GM19324 (cell line): ENCODE results near the gene NPAS3.

ENCODE experiments used
- ATAC-seq: cut with Tn5 transposase; IDR thresholded peaks from one replicate; pipeline ENCODE4 v1.9.1; 2021; ENCODE audit warnings: mild to moderate bottlenecking, moderate library complexity; ENCODE audit not compliant: unreplicated experiment, low FRiP score

The NPAS3 gene

DNA sequence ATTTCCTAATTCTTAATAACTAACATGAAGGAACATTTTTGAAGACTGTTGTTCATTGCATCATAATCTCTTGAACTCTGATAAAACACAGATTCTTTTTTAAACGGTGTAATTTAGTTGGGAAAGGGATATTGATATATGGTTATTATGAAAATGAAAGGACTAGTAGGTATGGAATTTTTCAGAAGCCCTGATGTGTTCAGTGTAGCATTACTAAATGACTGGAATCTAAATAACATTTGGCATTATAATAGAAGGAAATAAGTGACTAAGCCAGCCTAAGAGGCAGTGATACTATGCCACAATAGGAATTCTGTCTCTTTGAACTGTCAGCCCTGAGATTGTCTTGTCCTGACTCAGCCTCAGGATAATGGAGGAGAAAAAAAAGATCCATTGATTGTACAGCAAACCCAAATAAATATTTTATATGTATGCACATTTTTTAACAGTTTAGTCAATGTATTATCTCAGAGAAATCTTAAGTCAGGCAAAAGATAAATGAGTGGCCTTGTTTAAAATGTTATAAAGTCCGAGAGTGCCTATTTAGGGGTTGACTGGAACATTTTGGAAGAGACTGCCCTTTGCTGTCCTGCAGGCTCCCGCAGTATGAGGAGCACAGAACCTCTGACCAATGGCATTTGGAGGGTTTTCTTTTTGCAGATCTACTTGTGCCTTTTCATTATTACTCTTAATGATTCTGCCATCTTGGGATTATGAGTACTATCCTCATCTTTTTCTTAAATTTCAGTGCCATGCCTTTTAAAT, 741.0 kb downstream of the NPAS3 start:
- ATAC-seq: no peak

DNA sequence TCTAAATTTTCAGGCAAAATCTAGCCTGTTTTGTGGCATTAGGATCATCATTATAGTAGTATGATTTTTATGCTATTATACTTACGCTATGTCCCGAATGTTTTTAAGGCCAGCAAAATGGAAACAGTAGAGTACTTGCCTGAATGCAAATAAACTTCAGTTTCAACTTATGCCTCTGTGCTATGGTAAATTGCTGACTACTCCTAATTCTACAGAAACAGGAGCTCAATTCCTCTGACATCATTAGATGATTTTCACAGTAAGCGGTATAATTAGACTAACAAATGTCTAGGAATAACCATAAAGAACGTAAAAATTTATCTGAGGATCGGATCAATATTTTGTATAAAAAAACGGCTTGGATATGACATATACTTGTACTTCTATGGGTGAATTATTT, 742.2 kb downstream of the NPAS3 start:
- no peak for ATAC-seq

DNA sequence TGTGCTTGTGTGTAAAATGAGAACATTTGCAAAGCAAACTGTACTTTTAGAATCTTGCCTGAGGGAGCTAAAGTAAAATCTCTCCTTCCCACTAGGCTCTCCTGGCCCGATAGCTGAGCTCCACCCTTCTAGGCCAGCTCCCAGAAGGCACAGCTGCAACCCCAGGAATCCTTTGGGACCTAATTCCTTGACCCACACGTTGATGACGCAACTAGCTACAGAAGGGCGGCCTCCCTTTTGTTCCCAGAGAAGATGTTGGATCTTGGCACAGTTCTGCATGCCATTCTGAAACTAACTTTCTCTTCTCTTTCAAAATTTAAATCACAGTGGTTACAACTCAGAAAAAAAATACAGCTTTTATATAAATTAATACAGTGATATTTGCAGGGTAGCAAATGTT, 744.1 kb downstream of the NPAS3 start:
- no peak for ATAC-seq

DNA sequence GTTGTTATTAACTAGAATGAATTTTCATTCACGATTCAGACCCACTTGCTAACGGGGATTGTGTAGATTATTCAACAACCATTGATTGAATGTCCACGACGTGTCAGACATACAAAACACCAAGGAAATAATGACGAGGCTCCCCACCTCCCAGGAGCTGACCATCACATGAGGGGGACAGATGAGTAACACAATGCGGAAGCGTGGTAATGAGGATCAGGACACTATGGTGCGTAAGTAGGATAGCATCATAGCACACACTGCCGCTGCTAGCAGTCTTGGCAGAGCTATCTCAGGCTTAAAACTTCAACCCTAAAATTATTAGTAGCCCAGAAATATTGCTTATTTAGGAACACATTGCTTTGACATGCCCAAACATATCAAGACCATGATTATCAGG, 746.3 kb downstream of the NPAS3 start:
- no peak for ATAC-seq

DNA sequence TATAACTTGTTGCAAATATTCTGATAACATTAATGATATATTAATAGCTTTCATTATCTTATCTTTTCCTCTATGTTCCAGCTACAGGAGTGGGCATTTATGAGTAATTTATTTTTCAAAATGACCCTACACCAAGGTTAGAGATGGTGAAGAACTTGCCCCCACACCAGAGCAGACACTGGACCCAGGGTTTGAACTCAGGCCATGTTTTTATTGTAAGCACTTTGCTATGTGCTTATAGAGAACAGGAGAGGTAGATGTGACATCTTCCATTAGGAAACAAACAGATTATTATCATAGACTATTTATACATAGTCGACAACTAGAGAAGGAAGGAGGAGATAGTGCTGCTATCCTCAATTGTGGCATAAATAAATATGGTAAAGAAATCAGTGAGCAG, 747.0 kb downstream of the NPAS3 start:
- ATAC-seq: no peak

DNA sequence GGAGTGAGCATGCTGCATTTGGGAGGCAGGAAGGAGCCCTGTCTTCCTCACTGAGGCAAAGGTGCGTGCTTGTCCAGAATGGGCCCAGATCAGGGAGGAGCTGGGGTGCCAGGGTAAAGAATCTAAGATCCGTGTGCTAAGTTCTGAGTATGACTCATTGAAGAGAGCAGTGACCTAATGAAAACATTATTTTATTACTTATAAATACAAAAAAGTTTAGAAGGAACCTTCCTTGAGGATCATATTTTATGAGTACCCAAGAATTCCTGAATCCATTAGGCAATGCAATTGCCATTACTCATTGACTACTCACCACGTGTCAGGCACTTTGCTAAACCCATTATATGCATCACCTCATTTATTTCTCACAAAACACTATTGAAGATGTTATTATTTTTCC, 747.5 kb downstream of the NPAS3 start:
- no peak for ATAC-seq

DNA sequence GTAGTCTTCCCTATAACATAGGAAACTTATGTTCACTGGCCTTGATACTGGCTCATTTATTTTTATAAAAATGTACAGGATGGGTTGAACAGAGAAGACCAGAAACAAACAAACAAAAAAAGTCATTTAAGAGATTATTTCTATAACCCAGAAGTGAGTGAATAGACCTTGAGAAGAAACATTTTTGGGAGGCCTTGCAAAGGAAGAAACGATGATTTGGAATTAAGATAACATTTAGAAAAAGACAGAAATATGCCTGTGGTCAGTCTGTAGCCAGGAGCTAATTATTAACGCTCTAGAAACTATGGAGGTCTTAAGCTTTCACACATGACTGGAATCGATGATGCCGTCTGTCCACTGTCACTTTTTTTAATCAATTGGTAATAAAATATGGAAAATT, 748.2 kb downstream of the NPAS3 start:
- ATAC-seq: no peak

DNA sequence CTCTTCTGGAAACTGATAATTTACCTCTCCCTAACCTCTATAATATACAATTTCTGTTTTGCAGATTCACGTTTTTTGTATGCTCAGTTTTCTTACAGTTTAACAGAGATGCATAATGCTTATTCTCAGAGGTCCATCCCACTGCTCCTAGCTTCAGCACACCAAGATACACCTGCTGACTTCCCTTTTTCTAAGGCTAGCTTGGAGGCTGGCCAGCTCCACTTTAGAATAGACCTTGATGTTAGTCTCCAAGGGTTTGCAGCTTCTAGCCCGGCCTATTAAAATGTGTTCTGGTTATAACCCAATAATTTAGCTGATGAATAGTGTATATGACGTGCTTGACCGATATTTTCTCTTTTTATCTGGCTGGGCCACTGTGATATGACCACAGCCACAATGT, 751.0 kb downstream of the NPAS3 start:
- no peak for ATAC-seq

DNA sequence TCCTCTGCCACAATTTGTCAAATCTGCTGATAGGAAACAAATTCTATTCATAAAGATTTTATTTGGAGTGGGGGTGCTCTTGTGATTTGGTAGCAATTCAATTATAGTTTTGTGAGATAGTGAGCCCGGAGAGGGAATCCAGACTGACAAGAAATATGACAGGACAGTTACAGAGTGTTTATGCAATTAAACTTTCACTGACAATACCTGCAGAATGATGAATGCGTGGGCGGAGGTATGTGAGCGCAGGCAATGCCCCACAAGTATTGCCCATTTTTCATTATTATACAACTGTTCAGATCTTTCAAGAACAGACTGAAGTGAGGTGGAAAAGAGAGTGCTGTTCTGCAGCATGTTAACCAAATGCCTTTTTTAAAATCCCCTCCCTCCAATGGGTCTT, 753.2 kb downstream of the NPAS3 start:
- no peak for ATAC-seq

DNA sequence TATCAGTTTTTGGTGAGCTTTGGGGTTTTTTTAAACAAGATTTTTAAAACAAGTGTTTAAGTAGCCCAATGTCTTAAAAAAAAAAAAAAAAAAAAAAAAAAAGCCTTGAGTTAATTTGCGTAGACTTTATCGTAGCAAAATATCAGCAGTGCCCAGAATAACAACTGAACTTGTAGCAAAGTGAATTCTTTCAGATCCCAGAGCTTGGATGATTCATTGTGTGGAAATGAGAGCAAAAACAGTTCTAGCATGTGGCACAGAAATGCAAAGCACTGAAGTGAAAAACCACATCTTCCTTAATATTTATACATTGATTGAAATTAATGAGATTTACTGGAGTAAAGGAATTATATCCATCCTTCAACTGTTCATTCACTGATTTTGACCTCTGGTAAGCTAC, 754.1 kb downstream of the NPAS3 start:
- ATAC-seq: no peak

DNA sequence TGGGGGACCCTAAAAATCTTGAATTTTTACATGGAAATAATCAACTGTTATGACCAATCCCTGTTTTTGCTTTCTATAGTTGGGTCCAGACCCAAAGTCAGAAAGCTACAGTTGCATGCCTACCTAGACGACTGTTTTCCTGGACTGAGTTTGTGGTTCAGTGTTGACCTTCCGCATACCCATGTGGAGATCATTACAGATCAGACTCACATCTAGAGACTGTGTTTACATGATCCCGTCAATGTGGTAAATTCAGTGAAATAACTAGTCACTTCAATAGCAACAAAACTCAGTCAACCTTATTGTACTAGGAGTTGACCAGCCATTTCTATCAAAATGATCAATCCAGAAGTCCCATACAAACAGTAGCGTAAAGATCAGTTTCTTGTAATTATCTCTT, 754.6 kb downstream of the NPAS3 start:
- no peak for ATAC-seq

DNA sequence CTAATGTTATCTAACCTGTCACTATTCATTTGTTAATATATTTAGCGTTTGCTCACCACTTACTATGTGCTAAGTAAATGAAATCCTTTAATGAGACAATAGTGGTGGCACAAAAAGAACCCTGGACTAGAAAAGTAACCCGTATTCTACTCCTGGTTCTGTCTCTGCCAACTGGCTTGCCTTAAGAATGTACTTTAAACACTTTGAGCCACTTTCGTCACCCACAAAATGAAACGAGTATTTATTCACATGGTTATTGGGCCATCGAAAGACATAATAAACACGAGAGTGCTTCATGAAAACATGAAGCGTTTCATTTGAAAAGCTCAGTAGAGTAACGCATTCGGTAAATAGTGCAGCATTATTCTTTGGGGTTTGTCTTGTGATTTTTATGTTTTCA, 757.5 kb downstream of the NPAS3 start:
- no peak for ATAC-seq

DNA sequence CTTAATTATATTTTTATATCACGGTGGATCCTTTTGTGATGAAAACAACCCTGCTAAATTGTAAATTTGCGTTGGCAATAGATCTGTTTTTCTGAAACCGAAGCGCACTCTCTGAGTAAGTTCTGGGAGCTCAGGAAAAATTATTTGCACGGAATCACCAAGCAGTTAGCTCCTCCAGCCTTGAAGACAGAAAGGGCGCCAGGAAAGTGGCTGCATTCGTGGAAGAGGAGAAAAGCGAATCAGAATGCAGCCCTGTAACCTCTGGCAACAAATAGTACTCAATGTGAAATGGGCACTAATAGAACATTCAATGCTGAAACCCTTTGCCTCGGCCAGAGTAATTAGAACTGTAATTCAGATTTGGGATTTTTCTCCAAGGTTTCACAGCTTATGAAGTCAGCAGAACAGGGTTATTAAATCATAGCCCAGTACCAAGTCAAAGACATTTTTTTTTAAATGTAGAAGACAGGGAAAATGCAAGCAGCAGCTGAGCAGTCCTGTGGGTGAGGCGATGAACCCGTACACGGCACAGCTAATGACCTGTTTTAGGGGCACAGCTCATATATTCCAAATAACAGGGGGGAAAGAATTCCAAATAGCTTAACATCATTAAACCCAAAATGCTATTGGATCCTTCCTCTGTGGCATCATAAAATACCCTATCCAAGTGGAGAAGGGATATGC, 760.8 kb downstream of the NPAS3 start:
- ATAC-seq: no peak

DNA sequence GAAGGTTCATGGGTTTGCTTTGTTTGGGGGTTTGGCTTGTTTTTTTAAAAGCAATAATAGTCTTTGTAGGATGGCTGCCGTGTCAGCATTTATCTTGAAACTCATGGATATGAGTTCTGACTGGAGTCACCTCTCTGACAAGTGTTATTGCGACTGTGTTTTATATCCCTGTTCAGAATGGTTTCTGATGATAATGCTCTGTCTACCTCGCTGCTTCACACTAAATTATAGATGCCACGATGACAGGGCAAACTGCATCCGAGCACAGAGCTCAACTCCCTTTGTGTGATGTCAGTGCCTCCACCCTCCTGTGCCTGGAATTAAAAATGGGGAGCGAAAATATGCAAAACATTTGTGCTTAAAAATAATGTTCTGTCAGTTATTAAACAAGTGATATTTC, 761.4 kb downstream of the NPAS3 start:
- no peak for ATAC-seq

DNA sequence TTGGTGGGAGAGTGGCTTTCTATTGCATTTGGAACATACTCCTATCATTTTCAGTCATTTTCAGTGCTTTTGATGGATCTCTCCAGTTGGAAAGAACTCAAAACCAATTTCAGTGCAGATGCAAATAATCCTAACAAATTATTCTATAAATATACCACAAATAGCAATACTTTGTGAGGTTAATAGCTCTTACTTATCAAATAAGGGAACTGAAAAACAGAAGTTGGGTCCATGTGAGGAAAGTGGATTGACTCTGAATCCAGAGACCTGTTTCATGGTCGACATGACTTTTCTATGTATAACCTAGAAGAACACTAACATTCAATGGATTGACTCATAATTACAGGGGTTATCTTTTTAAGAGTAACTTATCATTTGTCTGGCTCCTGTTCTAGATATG, 763.6 kb downstream of the NPAS3 start:
- no peak for ATAC-seq

DNA sequence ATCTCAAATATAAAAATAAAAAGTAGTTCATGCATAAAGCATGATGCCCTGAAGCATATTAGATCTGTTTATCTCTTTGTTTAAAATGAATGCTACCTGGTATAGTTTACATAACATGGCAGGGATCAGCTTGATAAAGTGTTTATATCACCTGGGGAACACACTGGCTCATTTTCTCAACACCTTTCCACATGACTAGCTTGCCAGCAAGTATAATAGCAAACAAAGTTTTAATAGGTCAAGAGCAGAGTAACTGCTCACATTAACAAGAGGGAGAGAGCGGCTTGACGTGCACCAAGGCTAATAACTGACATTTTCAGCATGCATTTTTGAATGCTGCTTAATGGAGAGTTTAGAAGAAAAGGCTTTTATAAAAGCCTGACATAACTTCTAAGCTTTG, 765.8 kb downstream of the NPAS3 start:
- ATAC-seq: no peak

DNA sequence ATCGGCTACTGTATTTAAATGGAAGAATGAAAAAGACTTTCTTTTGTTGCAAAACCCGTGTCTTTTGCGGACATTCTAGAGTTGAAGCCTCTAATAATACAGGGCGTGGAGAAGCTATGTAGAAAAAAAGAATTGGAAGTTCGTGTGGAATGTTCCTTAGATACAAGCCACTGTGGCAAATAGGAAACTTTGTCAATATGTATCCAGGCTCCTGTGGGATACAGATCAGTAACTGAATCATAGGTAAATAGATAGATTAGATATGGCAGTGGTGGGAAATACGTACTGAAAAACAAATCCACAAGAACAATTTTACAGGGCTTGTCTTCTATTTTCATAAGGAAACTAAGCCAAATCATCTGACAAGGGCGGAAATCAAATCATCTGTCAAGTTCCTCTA, 766.8 kb downstream of the NPAS3 start:
- no peak for ATAC-seq

DNA sequence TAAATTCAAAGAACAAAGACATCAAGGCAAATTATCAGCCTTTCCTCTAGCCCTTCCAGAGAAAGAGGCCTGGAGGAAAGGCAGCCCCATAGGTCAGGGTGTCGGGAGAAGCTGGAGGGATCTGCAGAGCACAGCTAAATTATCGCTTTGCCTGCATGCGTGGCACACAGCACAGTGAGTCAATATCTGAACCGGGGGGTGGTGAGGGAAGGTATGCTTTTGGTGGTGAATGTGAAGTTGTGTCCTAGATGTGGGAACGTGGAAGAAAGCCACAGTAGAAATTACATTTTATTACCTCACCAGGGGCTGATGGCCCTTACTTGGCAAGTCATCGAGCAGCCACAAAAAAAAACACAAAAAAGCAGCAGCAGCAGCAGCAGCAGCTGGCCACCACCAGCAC, 769.0 kb downstream of the NPAS3 start:
- no peak for ATAC-seq

DNA sequence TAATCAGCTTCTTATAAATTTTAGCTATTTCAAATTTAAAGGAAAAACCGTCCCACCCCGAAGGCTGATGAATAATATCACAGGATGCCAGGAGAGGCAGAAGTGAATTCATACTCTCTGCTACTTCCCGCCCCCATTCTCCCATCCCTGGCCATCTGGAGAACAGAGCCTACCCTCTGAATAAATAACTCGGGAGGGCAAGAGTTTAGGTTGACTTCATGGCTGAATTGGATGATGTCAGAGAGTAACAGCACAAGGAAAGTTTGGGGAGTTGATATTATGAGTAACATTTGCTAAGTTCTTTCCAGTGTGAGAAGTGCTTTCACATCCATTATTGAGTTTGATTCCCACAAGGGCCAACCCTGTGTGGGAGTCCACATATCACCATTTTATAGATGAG, 770.6 kb downstream of the NPAS3 start:
- no peak for ATAC-seq

DNA sequence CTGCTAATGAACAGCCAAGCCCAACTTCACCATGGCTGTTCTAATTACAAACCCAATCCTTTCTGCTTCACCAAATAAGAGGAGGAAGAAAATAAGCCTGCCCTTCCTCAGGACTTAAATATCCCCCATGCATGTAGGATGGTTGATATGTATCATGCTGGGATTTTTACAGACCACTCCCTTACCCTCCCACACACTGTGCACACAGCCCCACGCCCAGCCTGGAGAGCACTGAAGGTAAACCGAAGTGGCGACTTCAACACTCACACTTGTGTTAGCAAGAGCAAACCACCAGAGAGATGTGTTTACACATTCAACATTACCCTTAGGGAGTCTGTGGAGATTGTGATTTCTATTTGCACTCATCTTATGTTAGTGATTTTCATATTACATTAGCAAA, 771.0 kb downstream of the NPAS3 start:
- no peak for ATAC-seq

DNA sequence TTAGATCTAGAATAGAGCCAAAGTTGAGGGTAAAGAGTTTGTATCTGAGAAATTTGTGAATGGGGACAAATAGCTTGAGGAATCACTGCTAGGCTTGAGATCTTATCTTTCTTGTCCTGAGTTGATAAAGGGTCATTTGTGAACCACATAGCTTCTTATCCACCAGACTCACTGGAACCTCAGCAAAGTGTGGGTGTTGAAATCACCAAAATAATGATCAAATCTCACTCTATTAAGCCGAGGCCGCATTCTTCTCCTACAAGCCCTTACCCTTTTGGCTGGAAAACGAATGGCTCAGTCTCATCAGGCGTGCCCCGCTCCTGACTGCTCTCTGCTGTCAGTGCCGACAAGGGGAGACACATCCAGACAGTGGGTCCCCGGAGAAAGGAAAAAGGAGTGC, 771.6 kb downstream of the NPAS3 start:
- no peak for ATAC-seq

DNA sequence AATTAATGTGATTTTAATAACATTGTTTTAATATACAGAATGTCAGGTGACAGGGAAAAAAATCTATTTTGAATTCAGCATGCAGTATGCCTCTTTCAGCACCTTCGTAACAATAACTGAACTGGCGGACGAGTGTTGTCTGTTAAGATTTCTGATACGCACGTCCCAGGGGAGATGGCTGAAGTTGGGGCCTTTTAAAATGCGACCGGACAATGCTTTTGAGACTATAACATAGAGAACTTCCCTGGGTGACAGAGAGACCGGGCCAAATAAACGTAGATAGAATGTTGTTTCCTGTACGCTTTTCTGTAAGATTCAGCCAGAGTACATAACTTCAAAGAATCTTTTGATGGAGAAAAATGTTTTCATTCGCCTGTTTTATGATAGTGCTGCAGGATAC, 772.5 kb downstream of the NPAS3 start:
- ATAC-seq: no peak
